BJ (cell line): ENCODE measurements around the gene ATP1A1. TPM values are rescaled to one million over a fixed set of nuclear protein-coding genes. Genes with fewer than 3 reads are reported as not detected.

Experiments used
- CTCF ChIA-PET: fragments of 350-600 bp; formaldehyde crosslinking; extraction: SDS; loops from one replicate; lab custom pipeline; 2021; ENCODE audit warnings: antibody characterized with exemption, inconsistent platforms; lab: Yijun Ruan, JAX
- POLR2A ChIA-PET: fragments of 300-600 bp; sonication (Branson Sonifier 250); formaldehyde crosslinking; extraction: SDS; loops from one replicate; lab custom pipeline; 2021; ENCODE audit warnings: antibody characterized with exemption; lab: Charles Lee
- DNase-seq: peaks from one replicate; pipeline ENCODE4 v3.0.0-alpha.2; 2011; ENCODE audit warnings: low read depth
- H3K27me3 ChIP-seq: 2 replicates; pipeline ENCODE4 v1.6.0; 2011; ENCODE audit warnings: low read length; ENCODE audit not compliant: control insufficient read depth, insufficient read depth
- H3K36me3 ChIP-seq: 2 replicates; pipeline ENCODE4 v1.5.1; 2011; ENCODE audit warnings: low read length; ENCODE audit not compliant: control insufficient read depth, insufficient read depth
- H3K4me3 ChIP-seq: 2 replicates; pipeline ENCODE4 v1.5.1; 2011; ENCODE audit warnings: low read depth, mild to moderate bottlenecking, control low read depth, low read length
- CTCF ChIP-seq: IDR thresholded peaks from 2 replicates; pipeline ENCODE4 v1.5.1; 2011; ENCODE audit warnings: low read depth, mild to moderate bottlenecking, control low read depth, inconsistent platforms, low read length, moderate library complexity; ENCODE audit not compliant: insufficient read depth
- polyA plus RNA-seq: library from polyadenylated mRNA; depleted of rRNA; stranded (reverse); fragments of >200 nt; gene quantifications from 2 replicates; pipeline ENCODE4 v1.2.3, GENCODE V29; 2011

Gene ATP1A1
- polyA plus RNA-seq, 1 experiment: 392 TPM

- no peaks in the 10 kb centered on the region for H3K27me3 ChIP-seq
- no peaks in the 10 kb centered on the region for H3K36me3 ChIP-seq
- ChIA-PET CTCF (interaction anchor here (0.6 to 1.3 kb wide), 2 partner anchors 18 to 149 kb away, joined by 3 to 4 read pairs; no protein-coding TSS in a partner anchor), POLR2A (interaction anchor here (0.6 kb wide), 1 partner anchor 263 kb away, joined by 8 read pairs; the partner anchor contains the start of gene MAB21L3)
- TF ChIP-seq CTCF: no peak
- peak overlapping the region; percentile 94 for H3K4me3 ChIP-seq
- DNase-seq: no peak
These were observed 648 bp downstream of the ATP1A1 start for GRCh38 chr1:116373431-116374352.

GRCh38 chr1:116374353-116375147 lies 1.5 kb downstream of the ATP1A1 start:
- CTCF ChIA-PET: interaction anchor here (3.0 kb wide), 1 partner anchor 124 kb away, joined by 12 read pairs; no protein-coding TSS in a partner anchor
- TF ChIP-seq CTCF: no peak
- H3K36me3 ChIP-seq: no peaks in the 10 kb centered on the region
- no peak for DNase-seq
- POLR2A ChIA-PET: interaction anchor here (0.6 kb wide), 1 partner anchor 263 kb away, joined by 8 read pairs; the partner anchor contains the start of gene MAB21L3
- H3K4me3 ChIP-seq: peak overlapping the region; percentile 94
- H3K27me3 ChIP-seq: no peaks in the 10 kb centered on the region

GRCh38 chr1:116375148-116375886 lies 2.3 kb downstream of the ATP1A1 start:
- H3K36me3 ChIP-seq: no peaks in the 10 kb centered on the region
- CTCF ChIA-PET: interaction anchor here (0.9 to 3.0 kb wide), 4 partner anchors 11 to 124 kb away, joined by 3 to 12 read pairs (median 4); no protein-coding TSS in a partner anchor
- no peak for TF ChIP-seq CTCF
- no peaks in the 10 kb centered on the region for H3K27me3 ChIP-seq
- POLR2A ChIA-PET: no interaction called here
- H3K4me3 ChIP-seq: peak overlapping the region; percentile 94; the same call in 1 of the 2 replicates
- DNase-seq: no peak

GRCh38 chr1:116375887-116376728 lies 3.1 kb downstream of the ATP1A1 start:
- POLR2A ChIA-PET: interaction anchor here (0.6 kb wide), 1 partner anchor 10 kb away, joined by 5 read pairs; no protein-coding TSS in a partner anchor

More at GRCh38 chr1:116375887-116376728, 3.1 kb downstream of the ATP1A1 start:
- CTCF ChIA-PET: interaction anchor here (0.6 to 3.0 kb wide), 6 partner anchors 12 to 1595 kb away, joined by 3 to 12 read pairs (median 3); no protein-coding TSS in a partner anchor
- H3K27me3 ChIP-seq: no peaks in the 10 kb centered on the region
- H3K36me3 ChIP-seq: no peaks in the 10 kb centered on the region
- DNase-seq: peak; percentile 36
- H3K4me3 ChIP-seq: no peak overlapping the region
- TF ChIP-seq CTCF: no peak
